RWPE2 (cell line): ENCODE data around the gene CCDC38.

Experiments
- ATAC-seq: fragments of 200-7000 bp; cut with Tn5 transposase; 3 replicates; pipeline ENCODE4 v1.9.1; 2021; ENCODE audit warnings: low read depth
- DNase-seq: peaks from one replicate; pipeline ENCODE4 v3.0.0-alpha.2; 2020; ENCODE audit warnings: low spot score
- H3K27ac ChIP-seq: fragments of 450-650 bp; 2 replicates; pipeline ENCODE4 v1.5.1; 2017; ENCODE audit warnings: mild to moderate bottlenecking; ENCODE audit not compliant: poor library complexity, severe bottlenecking
- H3K27me3 ChIP-seq: fragments of 250-450 bp; sonication (Bioruptor Pico); 2 replicates; pipeline ENCODE4 v1.5.1; 2021; ENCODE audit warnings: mild to moderate bottlenecking, moderate library complexity; ENCODE audit not compliant: insufficient read depth, poor library complexity, severe bottlenecking
- H3K36me3 ChIP-seq: fragments of 250-450 bp; sonication (Bioruptor Pico); 2 replicates; pipeline ENCODE4 v1.5.1; 2020; ENCODE audit warnings: low read depth, mild to moderate bottlenecking, moderate library complexity
- H3K4me1 ChIP-seq: fragments of 250-450 bp; sonication (Bioruptor Pico); 2 replicates; pipeline ENCODE4 v1.5.1; 2021; ENCODE audit warnings: mild to moderate bottlenecking, moderate library complexity; ENCODE audit not compliant: insufficient read depth, poor library complexity, severe bottlenecking
- H3K4me3 ChIP-seq: fragments of 250-450 bp; sonication (Bioruptor Pico); 2 replicates; pipeline ENCODE4 v1.5.1; 2021; ENCODE audit warnings: mild to moderate bottlenecking, moderate library complexity; ENCODE audit not compliant: severe bottlenecking
- H3K9me3 ChIP-seq: fragments of 250-450 bp; sonication (Bioruptor Pico); 2 replicates; pipeline ENCODE4 v1.5.1; 2021; ENCODE audit warnings: mild to moderate bottlenecking, moderate library complexity; ENCODE audit not compliant: severe bottlenecking
- TF ChIP-seq, protein P1 (sequence below): fragments of 450-650 bp; IDR thresholded peaks from one replicate; pipeline ENCODE4 v1.5.1; 2017; ENCODE audit warnings: mild to moderate bottlenecking, moderate library complexity; ENCODE audit not compliant: poor library complexity, severe bottlenecking

Gene CCDC38

DNA sequence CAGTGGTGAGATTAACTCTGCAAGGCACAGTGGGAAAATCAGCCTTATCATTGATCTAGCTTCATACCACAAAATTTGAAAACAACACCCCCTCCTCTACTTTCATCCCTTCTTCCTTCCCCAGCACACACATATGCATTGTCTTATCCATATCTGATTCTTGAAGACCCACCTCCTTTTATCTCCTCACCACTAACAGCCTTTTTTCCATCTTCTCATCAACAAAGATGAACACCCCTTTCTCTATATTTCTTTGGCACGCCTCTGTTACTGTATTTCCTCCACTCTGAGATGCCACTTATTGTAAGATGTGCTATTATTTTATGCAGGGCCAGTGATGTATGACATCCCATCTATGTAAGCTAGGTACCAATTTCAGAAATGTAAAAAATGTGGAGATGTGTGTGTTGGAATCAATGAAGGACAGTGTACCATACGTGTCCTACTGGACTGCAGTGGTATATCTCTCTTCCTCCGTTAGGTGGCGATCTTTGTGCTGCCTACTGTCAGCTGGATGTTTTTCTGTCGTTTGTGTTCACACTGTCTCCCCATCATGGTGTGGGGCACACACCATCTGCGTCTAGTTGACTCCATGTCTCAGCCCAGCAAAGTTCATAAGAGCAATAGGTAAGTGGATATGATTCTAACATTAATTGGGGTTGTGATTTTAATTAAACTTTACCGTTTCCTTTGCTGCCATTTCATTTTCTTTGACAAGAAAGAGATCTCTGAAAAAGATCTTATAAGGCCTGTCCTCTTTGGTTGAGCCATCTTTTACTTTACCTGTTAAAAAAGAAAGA lies 24.0 kb downstream of the CCDC38 start:
- H3K4me1 ChIP-seq, result no peaks in the 10 kb centered on the region
- DNase-seq (no peak), ATAC-seq (peak; percentile 69; the same call in 2 of the 3 replicates)
- H3K9me3 ChIP-seq, result no peaks in the 10 kb centered on the region
- H3K27ac ChIP-seq, result no peak overlapping the region
- no peak overlapping the region for H3K4me3 ChIP-seq
- no peaks in the 10 kb centered on the region for H3K36me3 ChIP-seq
- TF ChIP-seq, protein P1, sequence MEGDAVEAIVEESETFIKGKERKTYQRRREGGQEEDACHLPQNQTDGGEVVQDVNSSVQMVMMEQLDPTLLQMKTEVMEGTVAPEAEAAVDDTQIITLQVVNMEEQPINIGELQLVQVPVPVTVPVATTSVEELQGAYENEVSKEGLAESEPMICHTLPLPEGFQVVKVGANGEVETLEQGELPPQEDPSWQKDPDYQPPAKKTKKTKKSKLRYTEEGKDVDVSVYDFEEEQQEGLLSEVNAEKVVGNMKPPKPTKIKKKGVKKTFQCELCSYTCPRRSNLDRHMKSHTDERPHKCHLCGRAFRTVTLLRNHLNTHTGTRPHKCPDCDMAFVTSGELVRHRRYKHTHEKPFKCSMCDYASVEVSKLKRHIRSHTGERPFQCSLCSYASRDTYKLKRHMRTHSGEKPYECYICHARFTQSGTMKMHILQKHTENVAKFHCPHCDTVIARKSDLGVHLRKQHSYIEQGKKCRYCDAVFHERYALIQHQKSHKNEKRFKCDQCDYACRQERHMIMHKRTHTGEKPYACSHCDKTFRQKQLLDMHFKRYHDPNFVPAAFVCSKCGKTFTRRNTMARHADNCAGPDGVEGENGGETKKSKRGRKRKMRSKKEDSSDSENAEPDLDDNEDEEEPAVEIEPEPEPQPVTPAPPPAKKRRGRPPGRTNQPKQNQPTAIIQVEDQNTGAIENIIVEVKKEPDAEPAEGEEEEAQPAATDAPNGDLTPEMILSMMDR, result peak; percentile 84
- no peaks in the 10 kb centered on the region for H3K27me3 ChIP-seq

DNA sequence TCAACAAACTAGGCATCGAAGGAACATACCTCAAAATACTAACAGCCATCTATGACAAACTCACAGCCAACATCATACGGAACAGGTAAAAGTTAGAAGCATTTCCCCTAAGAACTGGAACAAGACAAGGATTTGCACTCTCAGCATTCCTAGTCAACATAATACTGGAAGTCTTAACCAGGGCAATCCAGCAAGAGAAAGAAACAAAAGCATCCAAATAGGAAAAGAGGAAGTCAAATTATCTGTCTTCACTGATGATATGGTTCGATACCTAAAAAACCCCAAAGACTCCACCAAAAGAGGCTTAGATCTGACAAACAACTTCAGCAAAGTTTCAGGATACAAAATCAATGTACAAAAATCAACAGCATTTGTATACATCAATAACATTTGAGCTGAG lies 32.5 kb downstream of the CCDC38 start:
- ATAC-seq (no peak), DNase-seq (no peak)
- Histone ChIP-seq H3K36me3 (no peaks in the 10 kb centered on the region), H3K9me3 (no peaks in the 10 kb centered on the region), H3K27ac (no peak overlapping the region), H3K27me3 (peaks cover 18% of the 10 kb centered on the region), H3K4me1 (no peaks in the 10 kb centered on the region), H3K4me3 (no peak overlapping the region)
- TF ChIP-seq, protein P1, result no peak

DNA sequence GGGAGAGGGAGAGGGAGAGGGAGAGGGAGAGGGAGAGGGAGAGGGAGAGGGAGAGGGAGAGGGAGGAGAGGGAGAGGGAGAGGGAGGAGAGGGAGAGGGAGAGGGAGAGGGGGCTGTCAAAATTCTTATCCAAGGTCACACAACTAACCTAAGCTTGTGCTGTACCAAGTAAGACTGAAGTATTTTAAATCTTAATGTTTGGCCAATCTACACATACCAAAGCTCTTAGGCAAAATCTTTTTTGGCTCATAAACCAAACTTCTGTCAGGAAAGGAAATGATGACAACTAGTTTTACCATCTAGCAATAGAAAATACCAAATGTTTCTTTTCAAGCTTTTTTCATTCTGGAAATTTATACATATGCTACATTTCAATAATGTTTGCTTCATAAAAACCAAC lies 33.8 kb downstream of the CCDC38 start:
- no peak overlapping the region for H3K4me3 ChIP-seq
- peaks cover 18% of the 10 kb centered on the region for H3K27me3 ChIP-seq
- H3K36me3 ChIP-seq, result no peaks in the 10 kb centered on the region
- H3K27ac ChIP-seq, result no peak overlapping the region
- TF ChIP-seq, protein P1, result no peak
- no peaks in the 10 kb centered on the region for H3K4me1 ChIP-seq
- ATAC-seq, result peak; percentile 27; the same call in 1 of the 3 replicates
- no peaks in the 10 kb centered on the region for H3K9me3 ChIP-seq
- DNase-seq, result no peak

DNA sequence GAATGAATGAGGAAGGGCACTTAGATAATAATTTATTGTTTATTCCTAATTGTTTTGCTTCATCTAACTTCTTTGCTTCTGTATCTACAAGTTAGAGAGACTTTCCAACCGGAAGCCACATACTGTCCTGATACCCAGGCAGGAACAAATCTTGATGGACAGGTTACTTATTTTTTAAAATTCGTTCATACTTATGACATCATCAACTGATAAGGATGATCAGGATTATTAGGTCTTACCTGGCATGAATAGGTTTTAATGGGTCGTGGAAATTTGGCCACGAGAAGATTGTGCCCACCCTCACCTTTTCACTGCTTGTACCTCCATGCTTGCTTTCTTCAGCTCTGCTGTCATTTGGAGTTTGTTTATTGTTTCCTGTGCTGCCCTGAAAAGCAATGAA lies 44.3 kb downstream of the CCDC38 start:
- H3K27ac ChIP-seq, result no peak overlapping the region
- H3K27me3 ChIP-seq, result no peaks in the 10 kb centered on the region
- H3K9me3 ChIP-seq, result no peaks in the 10 kb centered on the region
- no peak for ATAC-seq
- no peaks in the 10 kb centered on the region for H3K36me3 ChIP-seq
- no peaks in the 10 kb centered on the region for H3K4me1 ChIP-seq
- TF ChIP-seq, protein P1, result no peak
- no peak for DNase-seq
- no peak overlapping the region for H3K4me3 ChIP-seq

DNA sequence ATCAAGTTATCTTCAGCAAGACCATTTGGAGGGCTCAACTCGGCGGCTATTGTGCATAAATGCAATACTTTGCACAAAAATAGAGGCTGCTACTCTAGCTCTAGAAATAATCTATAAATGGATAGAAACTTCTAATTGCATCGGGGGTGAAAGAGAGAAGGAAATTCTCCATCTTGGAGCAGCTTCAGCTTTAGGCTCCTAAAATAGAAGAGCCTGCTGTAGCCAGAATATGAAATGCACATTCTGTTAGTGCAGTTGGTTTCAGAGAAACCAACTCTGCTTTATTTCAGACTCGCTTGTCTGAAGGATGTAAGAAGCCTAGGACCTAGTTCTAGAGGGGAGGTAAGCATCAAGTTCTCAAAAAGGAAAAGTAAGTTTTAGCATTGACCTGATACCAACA lies 45.6 kb downstream of the CCDC38 start:
- no peaks in the 10 kb centered on the region for H3K4me1 ChIP-seq
- H3K27me3 ChIP-seq, result no peaks in the 10 kb centered on the region
- ATAC-seq, result no peak
- no peaks in the 10 kb centered on the region for H3K9me3 ChIP-seq
- no peak overlapping the region for H3K27ac ChIP-seq
- H3K36me3 ChIP-seq, result no peaks in the 10 kb centered on the region
- DNase-seq, result no peak
- no peak overlapping the region for H3K4me3 ChIP-seq
- TF ChIP-seq, protein P1, result no peak
